Colonic mucosa (tissue), 4 donors: ENCODE measurements around the gene ARHGAP8. TPM values are rescaled to one million over a fixed set of nuclear protein-coding genes. Genes with fewer than 3 reads are reported as not detected.

Experiments
- DNase-seq: peaks from one replicate; pipeline ENCODE4 v3.0.0-alpha.2; 2020
- H3K27ac ChIP-seq: fragments of 200-600 bp; one replicate; pipeline ENCODE4 v1.8.0; 2021
- H3K27me3 ChIP-seq: fragments of 200-600 bp; one replicate; pipeline ENCODE4 v1.8.0; 2021
- H3K36me3 ChIP-seq: fragments of 200-600 bp; one replicate; pipeline ENCODE4 v1.8.0; 2021
- H3K4me1 ChIP-seq: fragments of 200-600 bp; one replicate; pipeline ENCODE4 v1.8.0; 2021; ENCODE audit warnings: mild to moderate bottlenecking
- H3K4me3 ChIP-seq: fragments of 200-600 bp; one replicate; pipeline ENCODE4 v1.8.0; 2021
- H3K9ac ChIP-seq, 2 donors: one replicate each; pipeline ENCODE4 v1.7.0; 2013; ENCODE audit warnings: control low read depth in 2 of 2, low read depth in 2 of 2, low read length in 2 of 2
- H3K9me3 ChIP-seq: fragments of 200-600 bp; one replicate; pipeline ENCODE4 v1.8.0; 2021
- intact Hi-C: fragments of 100-400 bp; cut with DNase I; formaldehyde crosslinking; loops from one replicate; pipeline ENCODE4 v1.14.1; 2022
- total RNA-seq, 2 donors: library from RNA; stranded (reverse); fragmentation: NEBNext Ultra II Directional in 1 of 2; extraction: Animal tissue kit (Norgen Biotek cat#: 25700) in 1 of 2; gene quantifications; one replicate each; pipeline ENCODE4 v1.2.1, GENCODE V29; 2021
- TF ChIP-seq, protein P1 (sequence below): fragments of 200-600 bp; IDR thresholded peaks from one replicate; pipeline ENCODE4 v1.8.0; 2022; ENCODE audit warnings: antibody characterized with exemption, mild to moderate bottlenecking
- donor health status: healthy.
- donor health status: DM: no; HTN: no; CAD: no.
- donor health status: DM: no; HTN: no; CAD: no.

Gene ARHGAP8
- total RNA-seq, 2 donors from 2014 or later: 38.4 to 69.9 TPM

DNA sequence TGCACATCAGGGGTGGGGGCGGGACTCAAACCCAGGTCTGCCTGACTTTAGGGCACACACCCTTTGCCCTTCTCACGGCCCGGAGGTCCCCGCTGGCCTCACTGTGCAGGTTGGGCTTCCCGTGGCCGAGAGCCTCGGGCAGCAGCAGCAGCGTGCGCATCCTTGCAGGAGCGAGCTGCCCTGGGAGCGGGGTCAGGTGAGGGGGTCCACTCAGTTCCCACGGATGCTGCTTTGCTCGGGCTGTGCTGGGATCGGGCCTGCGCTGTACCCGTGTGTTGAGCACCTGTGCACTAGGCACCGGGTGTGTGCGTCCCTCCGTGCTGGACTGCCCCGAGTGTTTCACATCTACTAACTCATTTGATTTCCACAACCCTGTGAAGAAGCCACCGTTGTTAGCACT is 25.2 kb upstream of the ARHGAP8 start:
- Histone ChIP-seq H3K4me3 (no peak overlapping the region), H3K9me3 (no peaks in the 10 kb centered on the region), H3K36me3 (no peaks in the 10 kb centered on the region), H3K4me1 (no peaks in the 10 kb centered on the region), H3K27ac (no peak overlapping the region), H3K9ac (no peak overlapping the region), H3K27me3 (no peaks in the 10 kb centered on the region)
- TF ChIP-seq, protein P1, sequence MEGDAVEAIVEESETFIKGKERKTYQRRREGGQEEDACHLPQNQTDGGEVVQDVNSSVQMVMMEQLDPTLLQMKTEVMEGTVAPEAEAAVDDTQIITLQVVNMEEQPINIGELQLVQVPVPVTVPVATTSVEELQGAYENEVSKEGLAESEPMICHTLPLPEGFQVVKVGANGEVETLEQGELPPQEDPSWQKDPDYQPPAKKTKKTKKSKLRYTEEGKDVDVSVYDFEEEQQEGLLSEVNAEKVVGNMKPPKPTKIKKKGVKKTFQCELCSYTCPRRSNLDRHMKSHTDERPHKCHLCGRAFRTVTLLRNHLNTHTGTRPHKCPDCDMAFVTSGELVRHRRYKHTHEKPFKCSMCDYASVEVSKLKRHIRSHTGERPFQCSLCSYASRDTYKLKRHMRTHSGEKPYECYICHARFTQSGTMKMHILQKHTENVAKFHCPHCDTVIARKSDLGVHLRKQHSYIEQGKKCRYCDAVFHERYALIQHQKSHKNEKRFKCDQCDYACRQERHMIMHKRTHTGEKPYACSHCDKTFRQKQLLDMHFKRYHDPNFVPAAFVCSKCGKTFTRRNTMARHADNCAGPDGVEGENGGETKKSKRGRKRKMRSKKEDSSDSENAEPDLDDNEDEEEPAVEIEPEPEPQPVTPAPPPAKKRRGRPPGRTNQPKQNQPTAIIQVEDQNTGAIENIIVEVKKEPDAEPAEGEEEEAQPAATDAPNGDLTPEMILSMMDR: no peak
- no peak for DNase-seq
- intact Hi-C loops: no loop called here

DNA sequence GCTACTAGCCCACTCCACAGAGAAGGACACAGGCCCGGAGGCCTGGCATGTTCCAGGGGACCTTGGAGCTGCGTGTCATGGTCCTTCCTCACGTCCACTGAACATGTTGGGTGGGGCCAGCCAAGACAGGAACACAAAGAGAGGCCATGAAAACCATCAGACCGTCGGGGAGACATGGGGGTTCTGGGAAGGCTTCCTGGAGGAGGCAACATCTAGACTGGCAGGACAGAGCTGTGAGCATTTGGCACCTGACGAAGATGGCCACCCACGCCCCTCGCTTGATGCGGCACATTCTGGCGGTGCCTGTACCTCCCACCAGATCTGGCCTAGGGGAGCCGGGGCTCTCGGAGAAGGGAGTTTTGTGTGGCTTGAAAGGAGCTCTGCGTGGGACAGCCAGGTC is 24.7 kb upstream of the ARHGAP8 start:
- Histone ChIP-seq H3K27ac (no peak overlapping the region), H3K9me3 (no peaks in the 10 kb centered on the region), H3K9ac (no peak overlapping the region), H3K4me1 (no peaks in the 10 kb centered on the region), H3K36me3 (no peaks in the 10 kb centered on the region), H3K27me3 (no peaks in the 10 kb centered on the region), H3K4me3 (no peak overlapping the region)
- intact Hi-C loops: no loop called here
- no peak for DNase-seq
- TF ChIP-seq, protein P1: no peak

DNA sequence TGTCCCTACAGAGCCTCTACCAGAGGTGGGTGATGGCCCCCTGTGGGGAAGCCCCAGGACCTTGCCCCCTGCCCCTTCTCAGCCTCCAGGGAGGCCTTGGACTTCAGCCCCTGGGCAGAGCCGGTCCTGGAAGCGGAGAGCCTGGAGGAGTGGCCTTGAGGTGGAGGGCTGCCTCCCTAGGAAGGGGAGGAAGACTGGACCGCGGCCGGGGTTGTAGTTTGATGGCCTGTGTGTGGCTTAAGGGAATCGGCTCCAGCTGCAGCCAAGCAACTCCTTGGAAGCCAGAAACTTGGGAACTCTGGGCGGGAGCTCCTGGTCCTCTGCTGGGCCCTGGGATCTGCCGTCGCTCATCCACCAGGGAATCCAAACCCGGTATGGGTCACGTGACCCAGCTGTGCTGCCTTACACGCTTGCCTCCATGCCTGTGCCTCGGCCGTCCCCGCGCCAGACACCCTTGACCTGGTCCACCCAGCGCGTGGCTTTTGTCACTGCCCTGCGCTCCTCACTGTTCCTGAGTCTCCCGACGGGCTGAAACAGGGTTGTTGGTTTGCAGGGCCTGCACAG is 23.5 kb upstream of the ARHGAP8 start:
- no peak for DNase-seq
- H3K27ac ChIP-seq: peak overlapping the region; percentile 29
- H3K9ac ChIP-seq: no peak overlapping the region
- no peaks in the 10 kb centered on the region for H3K9me3 ChIP-seq
- intact Hi-C loops: no loop called here
- H3K4me1 ChIP-seq: no peaks in the 10 kb centered on the region
- no peaks in the 10 kb centered on the region for H3K27me3 ChIP-seq
- H3K36me3 ChIP-seq: no peaks in the 10 kb centered on the region
- TF ChIP-seq, protein P1: no peak
- H3K4me3 ChIP-seq: no peak overlapping the region

DNA sequence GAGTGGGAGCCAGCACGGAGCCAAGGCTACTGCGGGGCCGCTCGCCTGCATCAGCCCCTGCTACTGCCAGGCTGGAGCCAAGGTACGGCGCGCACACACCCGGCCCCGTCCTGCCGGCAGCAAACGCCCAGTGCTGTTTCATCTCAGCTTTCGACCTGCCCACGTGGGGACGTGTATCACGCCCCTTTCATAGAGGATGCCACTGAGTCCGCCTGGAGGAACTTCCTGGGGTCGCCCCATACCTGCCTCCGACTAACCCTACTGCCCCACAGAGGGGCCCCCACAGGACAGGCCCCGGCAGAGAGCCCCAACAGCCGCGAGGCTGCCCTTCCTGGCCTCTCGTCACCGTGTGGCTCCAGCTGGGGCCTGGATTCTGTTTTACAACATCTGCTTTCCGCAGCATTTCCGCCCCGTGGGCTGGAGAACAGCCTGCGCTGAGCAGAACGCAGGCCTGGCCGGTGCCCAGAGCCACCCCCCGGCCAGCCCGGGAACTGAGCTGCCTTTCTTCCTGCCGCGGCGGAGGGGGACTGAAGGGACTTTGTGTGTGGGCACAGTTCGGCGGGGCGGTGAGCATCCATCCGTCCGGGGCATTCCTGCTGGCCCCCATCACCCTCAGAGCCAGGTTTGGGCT is 22.9 kb upstream of the ARHGAP8 start:
- intact Hi-C loops: no loop called here
- no peaks in the 10 kb centered on the region for H3K36me3 ChIP-seq
- no peak for DNase-seq

DNA sequence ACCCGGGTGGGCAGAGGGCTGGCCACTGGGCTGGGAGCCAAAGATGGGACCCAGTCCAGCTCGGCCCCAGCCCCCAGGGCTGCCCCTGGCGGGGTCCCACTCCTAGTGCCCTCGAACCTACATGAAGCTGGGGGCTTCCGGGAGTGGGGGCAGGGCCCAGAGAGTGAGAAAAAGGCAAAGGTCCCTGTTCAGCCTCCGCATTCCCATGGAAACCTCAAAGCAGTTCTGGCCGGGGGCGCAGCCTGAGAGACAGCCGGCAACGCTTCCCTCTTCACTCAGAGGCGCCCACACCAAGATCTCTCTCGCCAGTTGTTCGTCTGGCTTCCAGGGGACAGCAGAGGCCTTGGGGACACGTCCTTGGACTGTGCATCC is 22.4 kb upstream of the ARHGAP8 start:
- TF ChIP-seq, protein P1: no peak
- H3K27me3 ChIP-seq: no peaks in the 10 kb centered on the region
- intact Hi-C loops: no loop called here
- H3K9ac ChIP-seq: peak overlapping the region in 1 of 2 donors; percentile 35
- H3K27ac ChIP-seq: peak overlapping the region; percentile 29
- no peaks in the 10 kb centered on the region for H3K4me1 ChIP-seq
- H3K9me3 ChIP-seq: no peaks in the 10 kb centered on the region
- no peak overlapping the region for H3K4me3 ChIP-seq
- H3K36me3 ChIP-seq: no peaks in the 10 kb centered on the region
- no peak for DNase-seq

More for the DNA sequence above, 22.9 kb upstream of the ARHGAP8 start:
- Histone ChIP-seq H3K4me3 (no peak overlapping the region), H3K27me3 (no peaks in the 10 kb centered on the region), H3K27ac (peak overlapping the region; percentile 29), H3K9ac (peak overlapping the region in 1 of 2 donors; percentile 35), H3K9me3 (no peaks in the 10 kb centered on the region), H3K4me1 (no peaks in the 10 kb centered on the region)
- TF ChIP-seq, protein P1: no peak
